ENCODE results near the gene RFFL. TPM values are rescaled to one million over a fixed set of nuclear protein-coding genes. Genes with fewer than 3 reads are reported as not detected.

RFFL gene
- total and polyA plus RNA-seq, 9 of the 15 experiments (the other 6 are each of a cell fraction or from before 2014, with no cell fraction given), result 3.4 to 18.1 (median 12.8) TPM

- ChIA-PET POLR2A (interaction anchor here (0.7 to 1.2 kb wide), 4 partner anchors 9 to 115 kb away, joined by 3 to 5 read pairs (median 3); partner anchors contain the start of gene RFFL), CTCF (ENCODE audit: low intra/inter-chr PET ratio) (no interaction called here)
- Histone ChIP-seq H3K79me2 (ENCODE audit: control insufficient read depth, insufficient read depth, low read length) (peaks cover 44% of the 10 kb centered on the region), H4K20me1 (replicated peaks; ENCODE audit: control insufficient read depth, insufficient read depth, low read length) (no peaks in the 10 kb centered on the region), H3K36me3 (ENCODE audit: control insufficient read depth, insufficient read depth, low read length) (no peaks in the 10 kb centered on the region), H3K9ac (ENCODE audit: insufficient read depth in 1 of 2, low read depth in 2 of 2, low read length in 2 of 2) (peak overlapping the region; percentile 75 to 92), H3K4me1 (replicated peaks in 1 of 2; ENCODE audit: control insufficient read depth in 2 of 2, insufficient read depth in 2 of 2, low read length in 2 of 2) (peaks cover 22 to 28% of the 10 kb centered on the region in 2 experiments), H3K27ac (ENCODE audit: extremely low read depth, low read depth, low read length) (peak overlapping the region; percentile 73), H3K27me3 (ENCODE audit: control insufficient read depth in 2 of 2, insufficient read depth in 2 of 2, low read length in 2 of 2) (no peaks in the 10 kb centered on the region), H3K9me3 (replicated peaks; ENCODE audit: control insufficient read depth, insufficient read depth, low read depth, low read length) (no peaks in the 10 kb centered on the region), H3K9me1 (ENCODE audit: control insufficient read depth, insufficient read depth, low read length) (peaks cover 3% of the 10 kb centered on the region), H3K4me2 (ENCODE audit: insufficient read depth, low read length) (peak overlapping the region; percentile 83), H2AFZ (ENCODE audit: low read depth, low read length) (peak overlapping the region; percentile 85), H3K4me3 (peak overlapping the region; percentile 87)
- no peak for FAIRE-seq
- ATAC-seq, result peak; percentile 2
- in situ Hi-C loops (cut with MboI), result no loop called here
- peak in 2 of 4 experiments; percentile 20 to 47 for DNase-seq (ENCODE audit: extremely low read depth in 1 of 4, low spot score in 3 of 4)
- intact Hi-C loops (cut with micrococcal nuclease), result loop anchor here (2.0 to 5.0 kb wide), 3 partner anchors 23 to 106 kb away; partner anchors contain the start of gene LIG3
- BruUV-seq (replicated peaks), result no TSS peak
- 2% methylated on average over 9 of the region's 9 CpGs for WGBS (ENCODE audit: insufficient coverage, low coverage, missing lambda C conversion rate)
- TF ChIP-seq DIDO1 (tag; IDR thresholded peaks at IDR 0.05; ENCODE audit: low read depth) (no peak), MCM7 (IDR thresholded peaks at IDR 0.05) (no peak), SP1 (CRISPR knock-in tag; IDR thresholded peaks at IDR 0.05) (0 out of 2 replicates have a peak, but pooled peaks have one; percentile 21), MNT (conservative IDR thresholded peaks at IDR 0.05) (0 out of 4 replicates have a peak, but pooled peaks of 1 of the 2 experiments have one; percentile 31), NONO (IDR thresholded peaks at IDR 0.05; ENCODE audit: low read depth in 2 of 2, low read length in 1 of 2) (no peak), POLR2AphosphoS5 (IDR thresholded peaks at IDR 0.05; ENCODE audit: control insufficient read depth, insufficient read depth, low read depth, low read length) (no peak), HMGXB4 (CRISPR knock-in tag; IDR thresholded peaks at IDR 0.05) (no peak), ZBTB34 (CRISPR knock-in tag; IDR thresholded peaks at IDR 0.05) (no peak), MIER1 (IDR thresholded peaks at IDR 0.05; ENCODE audit: low read depth) (no peak), E2F8 (IDR thresholded peaks at IDR 0.05; ENCODE audit: low read depth, partially characterized antibody) (peak; percentile 21), TCF7 (IDR thresholded peaks at IDR 0.05; ENCODE audit: borderline replicate concordance) (no peak), KAT8 (IDR thresholded peaks at IDR 0.05; ENCODE audit: low read depth) (no peak), ZNF41 (CRISPR knock-in tag; conservative IDR thresholded peaks at IDR 0.05) (no peak), SRSF7 (optimal IDR thresholded peaks at IDR 0.05; ENCODE audit: low read depth, low read length) (no peak)
Measured at GRCh38 chr17:35087731-35088355, 24.3 kb upstream of the RFFL start.

Data from K562 (cell line).